AML-193 (cell line): ENCODE data around the gene TRIM43.
"Not testable (repeated sequence)": the region's sequence is repeated elsewhere in the genome, so short reads cannot be mapped to it uniquely, and the experiment has no call there.

ENCODE experiments used
- DNase-seq, 2 experiments: peaks; one replicate each; lab custom pipeline; 2025; lab: John Stamatoyannopoulos, UW

TRIM43 gene

GRCh38 chr2:95641787-95642186 is 50.0 kb downstream of the TRIM43 start:
- not testable (repeated sequence) for DNase-seq

GRCh38 chr2:95642360-95642759 is 50.6 kb downstream of the TRIM43 start:
- DNase-seq, result not testable (repeated sequence)

- DNase-seq, result not testable (repeated sequence)
Measured at GRCh38 chr2:95642951-95643350, 51.1 kb downstream of the TRIM43 start.

GRCh38 chr2:95645312-95645711 is 53.5 kb downstream of the TRIM43 start:
- not testable (repeated sequence) for DNase-seq

- DNase-seq, result not testable (repeated sequence)
Measured at GRCh38 chr2:95646274-95646994, 54.6 kb downstream of the TRIM43 start.

- DNase-seq, result not testable (repeated sequence)
Measured at GRCh38 chr2:95648894-95649544, 57.2 kb downstream of the TRIM43 start.
